CD4-positive, CD25-positive, alpha-beta regulatory T cell (primary cell): ENCODE measurements around the gene DNAJB11. TPM values are rescaled to one million over a fixed set of nuclear protein-coding genes. Genes with fewer than 3 reads are reported as not detected.

Experiments used
- ATAC-seq, 2 donors: fragments of 150-1000 bp; cut with Tn5 transposase; one replicate each; pipeline ENCODE4 v1.10.0; 2021; ENCODE audit warnings: low read depth in 2 of 2, moderate number of reproducible peaks in 2 of 2, moderate library complexity in 1 of 2
- DNase-seq, 3 donors: peaks; one replicate each; pipeline versions ENCODE4 v3.0.0 to v3.0.0-alpha.2; 2012 to 2022; ENCODE audit warnings: mixed read lengths in 1 of 3
- H3K27ac ChIP-seq: one replicate; pipeline ENCODE4 v1.7.0; 2013; ENCODE audit warnings: mild to moderate bottlenecking, low read length; ENCODE audit not compliant: insufficient read depth, poor library complexity, severe bottlenecking
- H3K27me3 ChIP-seq: one replicate; pipeline ENCODE4 v1.7.0; 2013; ENCODE audit warnings: low read length; ENCODE audit not compliant: control insufficient read depth, insufficient read depth
- H3K36me3 ChIP-seq: one replicate; pipeline ENCODE4 v1.7.0; 2013; ENCODE audit warnings: mild to moderate bottlenecking, low read length, moderate library complexity; ENCODE audit not compliant: control insufficient read depth, insufficient read depth
- H3K4me1 ChIP-seq: 2 replicates; pipeline ENCODE4 v1.7.0; 2013; ENCODE audit warnings: mild to moderate bottlenecking, low read length; ENCODE audit not compliant: insufficient read depth, control insufficient read depth, poor library complexity, severe bottlenecking
- H3K4me3 ChIP-seq: one replicate; pipeline ENCODE4 v1.7.0; 2013; ENCODE audit warnings: low read depth, mild to moderate bottlenecking, low read length, moderate library complexity
- H3K9me3 ChIP-seq, 2 experiments: 1 replicate in 1 of 2; 2 replicates in 1 of 2; pipeline ENCODE4 v1.7.0; 2013; ENCODE audit warnings: low read length in 2 of 2, mild to moderate bottlenecking in 1 of 2, moderate library complexity in 1 of 2; ENCODE audit not compliant: control insufficient read depth in 2 of 2
- H3K27ac Mint-ChIP-seq, 3 donors: one replicate each; pipeline ENCODE4 v1.8.0; 2020 to 2022; ENCODE audit warnings: mild to moderate bottlenecking in 3 of 3, mixed read lengths in 3 of 3, moderate library complexity in 2 of 3
- H3K27me3 Mint-ChIP-seq: one replicate; pipeline ENCODE4 v1.8.0; 2022; ENCODE audit warnings: mild to moderate bottlenecking, mixed read lengths
- H3K36me3 Mint-ChIP-seq: one replicate; pipeline ENCODE4 v1.8.0; 2020; ENCODE audit warnings: mixed read lengths
- H3K4me1 Mint-ChIP-seq, 4 donors: one replicate each; pipeline ENCODE4 v1.8.0; 2020 to 2022; ENCODE audit warnings: mixed read lengths in 4 of 4, mild to moderate bottlenecking in 1 of 4
- H3K4me3 Mint-ChIP-seq, 4 donors: one replicate each; pipeline ENCODE4 v1.8.0; 2020 to 2022; ENCODE audit warnings: mild to moderate bottlenecking in 4 of 4, mixed read lengths in 4 of 4, moderate library complexity in 3 of 4
- H3K9me3 Mint-ChIP-seq, 7 donors: one replicate each; pipeline ENCODE4 v1.8.0; 2020 to 2022; ENCODE audit warnings: mixed read lengths in 7 of 7, mild to moderate bottlenecking in 3 of 7, moderate library complexity in 2 of 7
- polyA plus RNA-seq, 4 donors: library from polyadenylated mRNA; unstranded; fragments of 300-500 nt; fragmentation: Illumina TruSeq; gene quantifications; one replicate each; pipeline ENCODE4 v1.2.3, GENCODE V29; 2021
- total RNA-seq: library from RNA; stranded (reverse); gene quantifications from one replicate; pipeline ENCODE4 v1.2.3, GENCODE V29; 2022

DNAJB11 gene
- total and polyA plus RNA-seq, 5 donors from 2014 or later, result 26.4 to 91.9 (median 36.4) TPM

DNA sequence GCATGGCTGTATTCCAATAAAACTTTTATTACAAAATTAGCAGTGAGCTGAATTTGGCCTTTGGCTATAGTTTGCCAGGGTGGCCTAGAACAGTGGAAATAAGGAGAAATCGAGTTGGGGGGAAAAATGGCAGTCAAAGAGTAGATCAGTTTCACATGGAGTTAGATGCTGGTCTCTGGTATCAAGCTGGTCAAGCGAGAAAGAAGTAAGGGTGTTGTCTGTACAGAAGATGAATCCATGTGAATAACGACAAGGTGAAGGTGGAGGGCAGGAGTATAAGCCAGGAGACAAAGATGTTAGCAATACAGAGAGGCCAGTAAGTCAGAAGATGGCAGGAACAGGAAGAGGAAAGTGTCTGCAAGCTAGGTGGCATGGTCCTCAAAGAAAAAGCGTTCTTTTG, 54.1 kb downstream of the DNAJB11 start:
- H3K4me3 Mint-ChIP-seq, result no peak overlapping the region
- no peak overlapping the region for H3K4me3 ChIP-seq
- H3K36me3 Mint-ChIP-seq, result no peaks in the 10 kb centered on the region
- H3K36me3 ChIP-seq, result no peaks in the 10 kb centered on the region
- peaks cover 4% of the 10 kb centered on the region for H3K27me3 Mint-ChIP-seq
- no peaks in the 10 kb centered on the region for H3K4me1 ChIP-seq
- H3K27me3 ChIP-seq, result peaks cover 11% of the 10 kb centered on the region
- no peak for ATAC-seq
- no peak overlapping the region for H3K27ac Mint-ChIP-seq
- no peak overlapping the region for H3K27ac ChIP-seq
- no peak for DNase-seq
- no peaks in the 10 kb centered on the region for H3K4me1 Mint-ChIP-seq
- no peaks in the 10 kb centered on the region for H3K9me3 ChIP-seq
- peaks cover 0 to 1% (median 0%) of the 10 kb centered on the region in 7 donors for H3K9me3 Mint-ChIP-seq

DNA sequence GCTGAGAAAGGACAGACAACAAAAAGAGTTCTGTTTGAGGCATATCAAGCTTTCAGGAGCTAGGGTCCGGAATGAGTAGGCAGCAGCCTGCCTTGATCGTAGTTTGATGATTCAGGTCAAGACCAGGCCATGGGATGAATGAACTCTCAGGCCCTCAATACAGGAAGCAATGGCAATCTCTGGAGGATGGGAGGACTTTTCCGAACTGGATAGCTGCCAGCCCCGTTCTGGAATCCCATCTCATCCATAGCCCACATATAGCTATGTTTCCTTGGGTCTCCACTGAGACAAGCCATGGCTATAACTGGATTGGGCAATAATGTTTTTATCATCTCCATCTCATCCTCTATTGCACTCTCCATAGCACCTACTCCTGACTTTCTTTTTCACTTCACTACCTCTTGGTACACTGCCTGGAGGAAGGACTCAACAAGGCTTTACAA, 55.1 kb downstream of the DNAJB11 start:
- peaks cover 12% of the 10 kb centered on the region for H3K27me3 ChIP-seq
- ATAC-seq (no peak), DNase-seq (no peak)
- H3K9me3 Mint-ChIP-seq, result peaks cover 0 to 1% (median 0%) of the 10 kb centered on the region in 7 donors
- no peaks in the 10 kb centered on the region for H3K36me3 ChIP-seq
- no peak overlapping the region for H3K4me3 ChIP-seq
- H3K36me3 Mint-ChIP-seq, result no peaks in the 10 kb centered on the region
- H3K4me1 ChIP-seq, result no peaks in the 10 kb centered on the region
- no peaks in the 10 kb centered on the region for H3K4me1 Mint-ChIP-seq
- H3K27ac Mint-ChIP-seq, result no peak overlapping the region
- peaks cover 6% of the 10 kb centered on the region for H3K27me3 Mint-ChIP-seq
- no peaks in the 10 kb centered on the region for H3K9me3 ChIP-seq
- H3K27ac ChIP-seq, result no peak overlapping the region
- H3K4me3 Mint-ChIP-seq, result no peak overlapping the region

DNA sequence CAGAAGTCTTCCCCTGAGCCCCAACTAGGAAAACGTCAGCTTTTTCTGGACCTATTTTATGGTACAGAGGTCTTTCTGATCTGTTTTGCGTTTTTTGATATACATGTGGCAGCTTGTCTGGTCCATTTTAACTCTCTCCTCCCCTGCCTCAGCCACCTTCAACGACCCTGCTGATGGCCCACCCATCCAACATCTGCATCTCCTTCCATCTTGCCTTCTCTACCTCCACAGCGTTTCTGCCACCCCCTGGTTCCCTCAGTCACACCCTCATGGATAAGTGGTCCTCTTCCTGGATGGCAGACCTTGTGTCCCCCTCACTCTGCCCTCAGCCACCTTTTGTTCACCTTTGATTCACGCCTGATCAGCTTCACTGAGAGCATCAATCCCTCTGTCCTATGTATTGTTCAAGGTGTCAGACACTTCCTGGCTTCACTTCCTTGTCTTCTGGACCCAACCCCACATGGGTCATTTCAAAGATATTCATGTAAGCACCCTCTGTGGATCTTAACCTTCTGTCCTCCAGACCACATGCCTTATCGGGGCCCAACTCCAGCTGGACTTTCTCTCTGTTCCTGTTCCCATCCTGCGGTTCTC, 55.8 kb downstream of the DNAJB11 start:
- H3K9me3 Mint-ChIP-seq, result peaks cover 0 to 2% (median 0%) of the 10 kb centered on the region in 7 donors
- Histone ChIP-seq H3K4me3 (no peak overlapping the region), H3K4me1 (no peaks in the 10 kb centered on the region), H3K9me3 (no peaks in the 10 kb centered on the region), H3K27me3 (peaks cover 18% of the 10 kb centered on the region), H3K36me3 (no peaks in the 10 kb centered on the region), H3K27ac (no peak overlapping the region)
- H3K4me1 Mint-ChIP-seq, result no peaks in the 10 kb centered on the region
- H3K27ac Mint-ChIP-seq, result no peak overlapping the region
- peaks cover 6% of the 10 kb centered on the region for H3K27me3 Mint-ChIP-seq
- DNase-seq (no peak), ATAC-seq (no peak)
- no peaks in the 10 kb centered on the region for H3K36me3 Mint-ChIP-seq
- no peak overlapping the region for H3K4me3 Mint-ChIP-seq

DNA sequence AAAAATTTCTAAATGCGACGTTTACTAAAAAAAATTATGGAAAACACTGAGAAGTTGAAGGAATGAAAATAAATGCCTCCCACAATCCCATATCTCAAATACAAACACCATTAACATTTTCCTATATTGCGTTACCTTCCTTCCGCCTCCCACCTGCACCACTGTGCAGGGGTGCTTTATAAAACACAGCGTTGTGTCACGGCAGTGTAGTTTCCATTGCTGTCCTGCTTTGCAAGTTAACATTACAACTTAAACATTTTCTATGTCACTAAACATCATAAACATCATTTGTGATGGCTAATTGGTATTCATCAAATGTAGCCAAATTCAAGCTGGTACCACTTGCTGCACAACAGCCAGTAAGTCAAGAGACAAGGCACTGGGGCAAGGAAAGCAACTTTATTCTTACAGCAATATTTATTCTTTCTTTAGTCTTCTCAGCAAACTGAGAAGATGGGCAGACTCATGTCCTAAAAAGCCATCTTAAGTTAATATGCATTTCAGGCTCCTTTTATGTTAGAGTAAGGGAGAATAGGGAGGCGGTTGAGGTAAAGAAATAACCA, 57.4 kb downstream of the DNAJB11 start:
- no peaks in the 10 kb centered on the region for H3K36me3 Mint-ChIP-seq
- no peaks in the 10 kb centered on the region for H3K4me1 ChIP-seq
- H3K9me3 Mint-ChIP-seq, result peaks cover 0 to 2% (median 0%) of the 10 kb centered on the region in 7 donors
- H3K27me3 Mint-ChIP-seq, result peaks cover 10% of the 10 kb centered on the region
- no peak for DNase-seq
- H3K36me3 ChIP-seq, result no peaks in the 10 kb centered on the region
- H3K27ac ChIP-seq, result no peak overlapping the region
- H3K27ac Mint-ChIP-seq, result no peak overlapping the region
- no peak overlapping the region for H3K4me3 ChIP-seq
- no peaks in the 10 kb centered on the region for H3K9me3 ChIP-seq
- peaks cover 14% of the 10 kb centered on the region for H3K27me3 ChIP-seq
- no peak overlapping the region for H3K4me3 Mint-ChIP-seq
- ATAC-seq, result no peak
- H3K4me1 Mint-ChIP-seq, result no peaks in the 10 kb centered on the region

DNA sequence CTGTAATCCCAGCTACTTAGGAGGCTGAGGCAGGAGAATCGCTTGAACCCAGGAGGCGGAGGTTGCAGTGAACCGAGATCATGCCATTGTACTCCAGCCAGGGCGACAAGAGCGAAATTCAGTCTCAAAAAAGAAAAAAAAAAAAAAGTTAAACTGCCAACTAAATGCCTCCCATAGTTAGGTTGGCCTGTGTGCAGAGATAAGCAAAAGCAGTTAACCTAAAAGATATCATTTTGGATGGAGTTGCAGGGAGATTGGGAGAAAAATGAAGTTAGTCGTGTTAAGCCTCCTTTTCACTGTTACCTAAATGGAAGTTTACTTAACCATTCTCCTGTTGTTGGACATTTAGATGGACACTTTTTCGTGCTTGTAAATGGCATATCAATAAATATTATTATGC, 58.2 kb downstream of the DNAJB11 start:
- Histone ChIP-seq H3K9me3 (no peaks in the 10 kb centered on the region), H3K27ac (no peak overlapping the region), H3K4me3 (no peak overlapping the region), H3K4me1 (no peaks in the 10 kb centered on the region), H3K36me3 (no peaks in the 10 kb centered on the region), H3K27me3 (peaks cover 14% of the 10 kb centered on the region)
- no peaks in the 10 kb centered on the region for H3K36me3 Mint-ChIP-seq
- H3K4me3 Mint-ChIP-seq, result no peak overlapping the region
- H3K27me3 Mint-ChIP-seq, result peaks cover 10% of the 10 kb centered on the region
- H3K27ac Mint-ChIP-seq, result no peak overlapping the region
- ATAC-seq (no peak), DNase-seq (no peak)
- peaks cover 0 to 2% (median 0%) of the 10 kb centered on the region in 7 donors for H3K9me3 Mint-ChIP-seq
- H3K4me1 Mint-ChIP-seq, result no peaks in the 10 kb centered on the region

DNA sequence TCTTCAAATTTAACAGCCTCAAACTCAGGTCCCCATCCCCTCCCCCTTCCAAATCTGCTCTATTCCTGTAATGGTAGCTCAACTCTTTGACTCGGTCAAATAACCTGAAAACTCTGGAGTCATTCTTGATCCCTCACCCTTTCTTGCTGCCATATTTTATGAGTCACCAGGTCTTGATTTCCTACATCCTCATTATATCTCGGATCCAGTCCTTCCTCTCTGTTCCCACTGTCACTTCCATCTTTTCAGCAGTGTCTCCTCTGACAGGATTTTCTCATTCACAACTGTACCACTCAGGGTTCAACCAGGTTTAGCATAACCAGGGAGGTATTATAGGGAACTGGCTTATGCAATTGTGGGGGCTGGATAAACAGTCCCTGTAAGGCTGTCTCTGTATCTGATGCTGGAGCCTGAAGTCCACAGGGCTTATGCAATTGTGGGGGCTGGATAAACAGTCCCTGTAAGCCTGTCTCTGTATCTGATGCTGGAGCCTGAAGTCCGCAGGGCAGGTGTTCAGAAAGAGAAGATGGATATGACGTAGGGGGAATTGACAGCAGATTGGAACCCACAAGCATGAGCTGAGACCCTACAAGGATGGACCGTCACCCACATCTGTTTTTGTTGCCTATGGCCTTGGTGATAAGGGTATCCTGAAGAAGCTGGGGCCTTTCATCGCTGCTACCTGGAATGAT, 60.6 kb downstream of the DNAJB11 start:
- Mint-ChIP-seq H3K4me3 (no peak overlapping the region), H3K27me3 (peaks cover 10% of the 10 kb centered on the region), H3K36me3 (no peaks in the 10 kb centered on the region), H3K9me3 (peaks cover 0 to 2% (median 0%) of the 10 kb centered on the region in 7 donors), H3K4me1 (no peaks in the 10 kb centered on the region), H3K27ac (no peak overlapping the region)
- no peak overlapping the region for H3K27ac ChIP-seq
- H3K27me3 ChIP-seq, result peaks cover 10% of the 10 kb centered on the region
- H3K4me3 ChIP-seq, result no peak overlapping the region
- no peaks in the 10 kb centered on the region for H3K36me3 ChIP-seq
- H3K4me1 ChIP-seq, result no peaks in the 10 kb centered on the region
- no peak for ATAC-seq
- no peaks in the 10 kb centered on the region for H3K9me3 ChIP-seq
- no peak for DNase-seq

DNA sequence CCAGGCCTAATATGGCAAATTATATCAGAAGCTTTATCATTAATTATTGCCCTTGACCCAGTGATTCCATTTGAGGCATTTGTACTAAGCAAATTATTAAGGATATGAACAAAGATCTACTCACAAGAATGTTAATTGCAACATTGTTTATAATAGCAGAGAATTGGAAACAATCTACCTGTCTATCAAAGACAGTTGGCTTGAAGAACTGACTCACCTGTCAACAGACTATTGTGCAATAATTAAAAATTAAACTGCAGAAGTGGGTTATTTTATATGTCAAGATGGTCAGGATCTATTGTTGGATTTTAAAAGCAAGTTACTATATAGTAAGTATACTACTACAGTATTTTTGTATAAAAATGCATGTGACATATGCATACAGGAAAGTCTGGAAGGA, 63.0 kb downstream of the DNAJB11 start:
- Histone ChIP-seq H3K36me3 (no peaks in the 10 kb centered on the region), H3K27ac (no peak overlapping the region), H3K9me3 (no peaks in the 10 kb centered on the region), H3K4me3 (no peak overlapping the region), H3K27me3 (peaks cover 10% of the 10 kb centered on the region), H3K4me1 (no peaks in the 10 kb centered on the region)
- H3K27ac Mint-ChIP-seq, result peak overlapping the region in 1 of 3 donors; percentile 17
- peaks cover 22% of the 10 kb centered on the region for H3K27me3 Mint-ChIP-seq
- H3K4me1 Mint-ChIP-seq, result no peaks in the 10 kb centered on the region
- H3K36me3 Mint-ChIP-seq, result no peaks in the 10 kb centered on the region
- DNase-seq (no peak), ATAC-seq (no peak)
- H3K4me3 Mint-ChIP-seq, result no peak overlapping the region
- H3K9me3 Mint-ChIP-seq, result peaks cover 0 to 2% (median 0%) of the 10 kb centered on the region in 7 donors
